ENCODE results near the gene CALML3. TPM values are rescaled to one million over a fixed set of nuclear protein-coding genes. Genes with fewer than 3 reads are reported as not detected.

Gene CALML3
- total RNA-seq, 1 experiment from 2014 or later = not detected

DNA sequence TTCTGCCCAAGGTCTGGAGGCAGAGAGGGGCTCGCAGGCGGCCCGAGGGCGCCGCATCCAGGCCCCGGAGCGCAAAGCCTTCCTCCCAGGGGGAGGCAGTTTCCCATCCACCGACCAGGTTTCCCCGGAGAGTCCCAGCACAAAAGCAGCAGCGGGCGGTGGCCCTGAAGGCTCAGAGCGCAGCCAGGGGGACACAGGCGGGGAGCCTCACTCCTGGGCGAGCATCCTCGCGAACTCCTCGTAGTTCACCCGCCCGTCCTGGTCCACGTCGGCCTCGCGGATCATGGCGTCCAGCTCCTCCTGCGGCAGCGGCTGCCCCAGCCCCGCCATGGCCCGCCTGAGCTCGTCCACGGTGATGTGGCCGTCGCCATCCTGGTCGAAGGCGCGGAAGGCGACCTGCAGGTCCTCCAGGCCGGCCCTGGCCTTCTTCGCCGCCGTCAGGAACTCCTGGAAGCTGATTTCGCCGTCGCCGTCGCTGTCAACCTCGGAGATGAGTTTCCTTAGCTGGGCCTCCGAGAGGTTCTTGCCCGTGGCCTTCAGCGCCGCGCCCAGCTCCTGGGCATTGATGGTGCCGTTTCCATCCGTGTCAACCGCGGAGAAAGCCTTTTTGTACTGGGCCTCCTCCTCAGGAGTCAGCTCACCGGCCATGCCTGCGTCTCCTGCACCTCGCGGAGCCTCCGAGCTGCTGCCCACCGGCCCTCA, 25.8 kb upstream of the CALML3 start:
- Histone ChIP-seq H3K4me3 (ENCODE audit: low read depth, low read length, poor library complexity, severe bottlenecking) (no peak overlapping the region), H3K4me1 (ENCODE audit: insufficient read depth, low read length, poor library complexity, severe bottlenecking) (no peaks in the 10 kb centered on the region), H3K27ac (ENCODE audit: low read depth, low read length, poor library complexity, severe bottlenecking) (no peak overlapping the region), H3K36me3 (ENCODE audit: insufficient read depth, low read length, poor library complexity, severe bottlenecking) (no peaks in the 10 kb centered on the region), H3K9me3 (ENCODE audit: low read depth, low read length, poor library complexity, severe bottlenecking) (no peaks in the 10 kb centered on the region), H3K27me3 (replicated peaks; ENCODE audit: insufficient read depth, low read depth, low read length, poor library complexity) (peaks cover 21% of the 10 kb centered on the region)
- DNase-seq (ENCODE audit: low spot score) = no peak
- CTCF ChIA-PET = no interaction called here
- no TSS peak for BruUV-seq (replicated peaks)
- TF ChIP-seq, protein P1, sequence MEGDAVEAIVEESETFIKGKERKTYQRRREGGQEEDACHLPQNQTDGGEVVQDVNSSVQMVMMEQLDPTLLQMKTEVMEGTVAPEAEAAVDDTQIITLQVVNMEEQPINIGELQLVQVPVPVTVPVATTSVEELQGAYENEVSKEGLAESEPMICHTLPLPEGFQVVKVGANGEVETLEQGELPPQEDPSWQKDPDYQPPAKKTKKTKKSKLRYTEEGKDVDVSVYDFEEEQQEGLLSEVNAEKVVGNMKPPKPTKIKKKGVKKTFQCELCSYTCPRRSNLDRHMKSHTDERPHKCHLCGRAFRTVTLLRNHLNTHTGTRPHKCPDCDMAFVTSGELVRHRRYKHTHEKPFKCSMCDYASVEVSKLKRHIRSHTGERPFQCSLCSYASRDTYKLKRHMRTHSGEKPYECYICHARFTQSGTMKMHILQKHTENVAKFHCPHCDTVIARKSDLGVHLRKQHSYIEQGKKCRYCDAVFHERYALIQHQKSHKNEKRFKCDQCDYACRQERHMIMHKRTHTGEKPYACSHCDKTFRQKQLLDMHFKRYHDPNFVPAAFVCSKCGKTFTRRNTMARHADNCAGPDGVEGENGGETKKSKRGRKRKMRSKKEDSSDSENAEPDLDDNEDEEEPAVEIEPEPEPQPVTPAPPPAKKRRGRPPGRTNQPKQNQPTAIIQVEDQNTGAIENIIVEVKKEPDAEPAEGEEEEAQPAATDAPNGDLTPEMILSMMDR (conservative IDR thresholded peaks at IDR 0.05; ENCODE audit: low read depth, low read length) = no peak
- TF ChIP-seq EZH2 (IDR thresholded peaks at IDR 0.05; ENCODE audit: borderline replicate concordance, low read depth, low read length, poor library complexity, severe bottlenecking) = no peak
- POLR2A ChIA-PET (ENCODE audit: low non-redundant PET) = no interaction called here
- intact Hi-C loops (cut with micrococcal nuclease; ENCODE audit: unreplicated experiment) = no loop called here

DNA sequence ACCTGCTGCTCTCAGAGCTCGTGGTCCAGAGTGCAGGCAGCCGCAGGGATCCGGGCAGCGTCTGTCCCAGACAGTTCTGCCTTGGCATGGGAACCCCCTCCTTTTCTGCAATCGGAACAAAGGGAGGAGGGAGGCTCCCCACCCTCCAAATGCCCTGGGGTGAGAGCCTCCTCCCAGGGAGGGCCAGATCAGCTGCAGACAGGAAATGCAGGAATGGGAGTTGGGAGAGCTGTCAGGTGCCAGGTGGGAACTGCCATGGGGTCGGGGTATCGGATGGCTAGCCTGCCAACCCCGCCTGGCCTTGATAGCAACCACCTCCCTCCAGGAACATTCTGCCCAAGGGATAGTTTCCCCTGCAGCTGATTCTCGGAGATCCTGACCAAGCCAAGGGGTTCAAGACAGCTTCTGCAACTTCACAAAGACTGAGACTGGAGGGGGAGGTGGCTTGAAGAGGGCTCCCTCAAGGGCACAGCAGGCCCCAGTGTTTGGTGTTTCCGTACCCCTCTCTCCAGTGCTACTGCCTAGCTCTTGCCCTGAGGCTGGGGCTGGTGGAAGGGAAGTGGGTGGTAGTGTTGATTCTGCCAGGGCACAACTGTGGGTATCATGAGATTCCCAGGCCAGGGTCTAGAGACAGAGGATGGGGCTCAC, 25.1 kb upstream of the CALML3 start, which contains the start of gene CALML5:
TSS of gene CALML5 (minus strand) at position 78 of the 648 bp plus-strand sequence. CDS start 132 bp downstream, outside the sequence.
- H3K4me3 ChIP-seq (ENCODE audit: low read depth, low read length, poor library complexity, severe bottlenecking) = no peak within 1 kb of the TSS
- no peaks in the 10 kb centered on the region for H3K9me3 ChIP-seq (ENCODE audit: low read depth, low read length, poor library complexity, severe bottlenecking)
- no peaks in the 10 kb centered on the region for H3K36me3 ChIP-seq (ENCODE audit: insufficient read depth, low read length, poor library complexity, severe bottlenecking)
- H3K4me1 ChIP-seq (ENCODE audit: insufficient read depth, low read length, poor library complexity, severe bottlenecking) = no peaks in the 10 kb centered on the region
- CTCF ChIA-PET = no interaction called here
- peaks cover 21% of the 10 kb centered on the region for H3K27me3 ChIP-seq (replicated peaks; ENCODE audit: insufficient read depth, low read depth, low read length, poor library complexity)
- no TSS peak for BruUV-seq (replicated peaks)
- no peak within 1 kb of the TSS for H3K27ac ChIP-seq (ENCODE audit: low read depth, low read length, poor library complexity, severe bottlenecking)
- TF ChIP-seq EZH2 (IDR thresholded peaks at IDR 0.05; ENCODE audit: borderline replicate concordance, low read depth, low read length, poor library complexity, severe bottlenecking) = no peak
- TF ChIP-seq, protein P1 (conservative IDR thresholded peaks at IDR 0.05; ENCODE audit: low read depth, low read length) = no peak
- DNase-seq (ENCODE audit: low spot score) = no peak
- POLR2A ChIA-PET (ENCODE audit: low non-redundant PET) = no interaction called here
- intact Hi-C loops (cut with micrococcal nuclease; ENCODE audit: unreplicated experiment) = no loop called here

DNA sequence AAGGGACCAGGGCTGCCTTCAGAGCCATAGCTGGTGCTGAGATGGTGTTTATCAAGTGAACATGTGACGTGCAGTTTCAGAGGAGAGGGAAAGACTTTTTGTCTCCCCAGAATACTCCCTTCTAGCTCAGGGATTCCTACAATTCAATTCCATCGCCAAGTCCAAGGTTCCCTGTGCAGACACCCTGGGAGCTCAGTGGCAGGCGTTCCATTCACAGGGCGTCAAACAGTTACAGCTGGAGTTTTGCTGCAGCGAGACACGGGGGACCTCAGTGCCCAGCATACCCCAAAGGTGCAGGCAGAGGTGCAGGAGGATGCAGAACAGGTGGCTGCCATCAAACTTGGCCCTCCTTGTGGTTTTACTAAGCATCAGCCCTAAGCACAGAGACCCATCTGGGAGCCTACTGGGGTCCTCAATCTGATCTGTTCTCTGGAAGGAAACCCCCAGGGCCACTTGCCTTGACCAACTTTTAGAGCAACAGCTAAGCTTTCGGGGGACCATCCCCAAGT, 24.5 kb upstream of the CALML3 start:
- Histone ChIP-seq H3K4me1 (ENCODE audit: insufficient read depth, low read length, poor library complexity, severe bottlenecking) (no peaks in the 10 kb centered on the region), H3K27ac (ENCODE audit: low read depth, low read length, poor library complexity, severe bottlenecking) (no peak overlapping the region), H3K9me3 (ENCODE audit: low read depth, low read length, poor library complexity, severe bottlenecking) (no peaks in the 10 kb centered on the region), H3K36me3 (ENCODE audit: insufficient read depth, low read length, poor library complexity, severe bottlenecking) (no peaks in the 10 kb centered on the region), H3K27me3 (replicated peaks; ENCODE audit: insufficient read depth, low read depth, low read length, poor library complexity) (peaks cover 21% of the 10 kb centered on the region), H3K4me3 (ENCODE audit: low read depth, low read length, poor library complexity, severe bottlenecking) (no peak overlapping the region)
- POLR2A ChIA-PET (ENCODE audit: low non-redundant PET) = no interaction called here
- DNase-seq (ENCODE audit: low spot score) = no peak
- CTCF ChIA-PET = no interaction called here
- TF ChIP-seq, protein P1 (conservative IDR thresholded peaks at IDR 0.05; ENCODE audit: low read depth, low read length) = no peak
- no peak for TF ChIP-seq EZH2 (IDR thresholded peaks at IDR 0.05; ENCODE audit: borderline replicate concordance, low read depth, low read length, poor library complexity, severe bottlenecking)
- no TSS peak for BruUV-seq (replicated peaks)
- intact Hi-C loops (cut with micrococcal nuclease; ENCODE audit: unreplicated experiment) = no loop called here

Measured in A673 (cell line).